CD4-positive, alpha-beta T cell (primary cell): ENCODE results near the gene CISH. TPM values are rescaled to one million over a fixed set of nuclear protein-coding genes. Genes with fewer than 3 reads are reported as not detected.

Source experiments
- ATAC-seq: fragments of 200-7000 bp; cut with Tn5 transposase; one replicate; pipeline ENCODE4 v1.10.0; 2022; ENCODE audit warnings: mild to moderate bottlenecking; ENCODE audit not compliant: poor library complexity
- CTCF ChIA-PET: fragments of 350-600 bp; sonication (Branson Sonifier 250); formaldehyde crosslinking; loops from one replicate; lab custom pipeline; 2021; ENCODE audit warnings: antibody characterized with exemption, inconsistent platforms; lab: Charles Lee
- POLR2A ChIA-PET: fragments of 350-600 bp; sonication (Branson Sonifier 250); formaldehyde crosslinking; loops from one replicate; lab custom pipeline; 2021; ENCODE audit warnings: antibody characterized with exemption, inconsistent platforms; lab: Charles Lee
- DNase-seq, 14 experiments: peaks; one replicate each; pipeline ENCODE4 v3.0.0-alpha.2; 2013 to 2020; ENCODE audit warnings: mixed read lengths in 2 of 14
- H3K27ac ChIP-seq, 2 donors: one replicate each; pipeline versions ENCODE4 v1.5.1 to v1.7.0; 2013; ENCODE audit warnings: low read length in 2 of 2, low read depth in 1 of 2, mild to moderate bottlenecking in 1 of 2
- H3K27me3 ChIP-seq, 2 experiments: 1 replicate in 1 of 2; 2 replicates in 1 of 2; pipeline versions ENCODE4 v1.6.1 to v1.7.0; 2013; ENCODE audit warnings: low read length in 2 of 2, control low read depth in 1 of 2, mild to moderate bottlenecking in 1 of 2, moderate library complexity in 1 of 2; ENCODE audit not compliant: insufficient read depth in 2 of 2, control insufficient read depth in 1 of 2
- H3K36me3 ChIP-seq: one replicate; pipeline ENCODE4 v1.6.1; 2013; ENCODE audit warnings: low read length, control low read depth; ENCODE audit not compliant: insufficient read depth
- H3K4me1 ChIP-seq: one replicate; pipeline ENCODE4 v1.6.1; 2013; ENCODE audit warnings: low read length, control low read depth; ENCODE audit not compliant: insufficient read depth
- H3K4me3 ChIP-seq: one replicate; pipeline ENCODE4 v1.5.1; 2013; ENCODE audit warnings: mild to moderate bottlenecking, low read length, moderate library complexity
- H3K9me3 ChIP-seq, 2 experiments: 1 replicate in 1 of 2; 2 replicates in 1 of 2; pipeline versions ENCODE4 v1.6.1 to v1.7.0; 2013; ENCODE audit warnings: low read length in 2 of 2, mild to moderate bottlenecking in 2 of 2, control low read depth in 1 of 2, moderate library complexity in 1 of 2; ENCODE audit not compliant: control insufficient read depth in 1 of 2, insufficient read depth in 1 of 2
- H3K27ac Mint-ChIP-seq: one replicate; pipeline ENCODE4 v1.8.0; 2020; ENCODE audit warnings: mixed read lengths
- H3K27me3 Mint-ChIP-seq: one replicate; pipeline ENCODE4 v1.8.0; 2021; ENCODE audit warnings: mixed read lengths
- H3K36me3 Mint-ChIP-seq: one replicate; pipeline ENCODE4 v1.8.0; 2021; ENCODE audit warnings: low read depth, mixed read lengths
- H3K4me1 Mint-ChIP-seq: one replicate; pipeline ENCODE4 v1.8.0; 2021; ENCODE audit warnings: low read depth, mixed read lengths
- H3K4me3 Mint-ChIP-seq: one replicate; pipeline ENCODE4 v1.8.0; 2020; ENCODE audit warnings: mild to moderate bottlenecking, mixed read lengths
- H3K9me3 Mint-ChIP-seq: one replicate; pipeline ENCODE4 v1.8.0; 2020; ENCODE audit warnings: mixed read lengths
- CTCF ChIP-seq: fragments of 200-600 bp; IDR thresholded peaks from one replicate; pipeline ENCODE4 v1.8.0; 2022; ENCODE audit warnings: antibody characterized with exemption, mild to moderate bottlenecking
- intact Hi-C, 2 experiments: fragments of 100-400 bp; cut with DNase I in 1 of 2; cut with micrococcal nuclease in 1 of 2; formaldehyde crosslinking; loops; one replicate each; pipeline versions ENCODE4 v1.15.1 to v1.9.0; 2023 to 2025; cut with DNase I, micrococcal nuclease
- total RNA-seq, 174 experiments: library from RNA in 2 of 174; stranded (reverse) in 2 of 174; gene quantifications; one replicate each; pipeline ENCODE4 v1.2.3 and lab custom pipeline; 2021 to 2026

Gene CISH
- total RNA-seq, 2 experiments from 2014 or later, result 3.5 to 3.7 TPM

GRCh38 chr3:50620420-50620819 lies 8.8 kb upstream of the CISH start:
- CTCF ChIA-PET, result interaction anchor here (0.6 to 3.3 kb wide), 3 partner anchors 29 to 60 kb away, joined by 3 to 8 read pairs (median 3); no protein-coding TSS in a partner anchor
- POLR2A ChIA-PET, result interaction anchor here (0.8 to 20.8 kb wide), 5 partner anchors 10 to 48 kb away, joined by 3 to 446 read pairs (median 5); partner anchors contain the start of genes C3orf18 and HEMK1
- ATAC-seq, result no peak
- Histone ChIP-seq H3K9me3 (no peaks in the 10 kb centered on the region), H3K27ac (peak overlapping the region; percentile 37 to 72), H3K27me3 (no peaks in the 10 kb centered on the region), H3K4me1 (peaks cover 93% of the 10 kb centered on the region), H3K4me3 (peak overlapping the region; percentile 93), H3K36me3 (peaks cover 16% of the 10 kb centered on the region)
- TF ChIP-seq CTCF, result no peak
- peak overlapping the region; percentile 84 for H3K27ac Mint-ChIP-seq
- peaks cover 3% of the 10 kb centered on the region for H3K36me3 Mint-ChIP-seq
- peak in 3 of 14 experiments; percentile 36 to 66 (median 54) for DNase-seq
- H3K9me3 Mint-ChIP-seq, result no peaks in the 10 kb centered on the region
- H3K4me3 Mint-ChIP-seq, result peak overlapping the region; percentile 92
- peaks cover 77% of the 10 kb centered on the region for H3K4me1 Mint-ChIP-seq
- intact Hi-C loops, result loop anchor here in 1 of 2 experiments (5.0 kb wide), 1 partner anchor 1067 kb away; no protein-coding TSS in a partner anchor
- H3K27me3 Mint-ChIP-seq, result no peaks in the 10 kb centered on the region

GRCh38 chr3:50617911-50618481 lies 6.4 kb upstream of the CISH start:
- Mint-ChIP-seq H3K27ac (peak overlapping the region; percentile 84), H3K9me3 (no peaks in the 10 kb centered on the region), H3K4me1 (peaks cover 64% of the 10 kb centered on the region), H3K27me3 (no peaks in the 10 kb centered on the region), H3K36me3 (peaks cover 3% of the 10 kb centered on the region), H3K4me3 (peak overlapping the region; percentile 92)
- CTCF ChIA-PET, result interaction anchor here (0.6 to 4.9 kb wide), 4 partner anchors 14 to 45 kb away, joined by 3 to 60 read pairs (median 6); no protein-coding TSS in a partner anchor
- Histone ChIP-seq H3K27me3 (no peaks in the 10 kb centered on the region), H3K4me3 (peak overlapping the region; percentile 93), H3K36me3 (peaks cover 13% of the 10 kb centered on the region), H3K4me1 (peaks cover 87% of the 10 kb centered on the region), H3K27ac (peak overlapping the region; percentile 71 to 73), H3K9me3 (no peaks in the 10 kb centered on the region)
- POLR2A ChIA-PET, result interaction anchor here (1.4 to 20.8 kb wide), 7 partner anchors 11 to 767 kb away, joined by 3 to 446 read pairs (median 10); partner anchors contain the start of genes C3orf18, CYB561D2, HEMK1 and MANF
- ATAC-seq (no peak), DNase-seq (peak in 2 of 14 experiments; percentile 37 to 46)
- intact Hi-C loops, result loop anchor here (2.0 to 10.0 kb wide), 12 partner anchors 57 to 1184 kb away; partner anchors contain the start of genes MANF (in 2 of the 2), DCAF1 (in 1 of the 2) and DOCK3 (in 1 of the 2)
- TF ChIP-seq CTCF, result no peak

- DNase-seq (peak in 5 of 14 experiments; percentile 32 to 50 (median 43)), ATAC-seq (peak; percentile 4)
- ChIA-PET CTCF (interaction anchor here (0.6 to 9.7 kb wide), 16 partner anchors 15 to 1183 kb away, joined by 3 to 234 read pairs (median 6); partner anchors contain the start of genes C3orf18, HEMK1 and MANF), POLR2A (interaction anchor here (0.6 to 20.8 kb wide), 18 partner anchors 9 to 883 kb away, joined by 3 to 446 read pairs (median 5); partner anchors contain the start of genes C3orf18, CYB561D2, DCAF1 and HEMK1)
- intact Hi-C loops, result loop anchor here (2.0 to 10.0 kb wide), 12 partner anchors 58 to 1185 kb away; partner anchors contain the start of genes MANF (in 2 of the 2), DCAF1 (in 1 of the 2) and DOCK3 (in 1 of the 2)
- peak within 1 kb of the TSS; percentile 84 for H3K27ac Mint-ChIP-seq
- no peaks in the 10 kb centered on the region for H3K27me3 Mint-ChIP-seq
- H3K27me3 ChIP-seq, result no peaks in the 10 kb centered on the region
- peaks cover 64% of the 10 kb centered on the region for H3K4me1 Mint-ChIP-seq
- peaks cover 3% of the 10 kb centered on the region for H3K36me3 Mint-ChIP-seq
- no peak for TF ChIP-seq CTCF
- peaks cover 6% of the 10 kb centered on the region for H3K36me3 ChIP-seq
- peaks cover 87% of the 10 kb centered on the region for H3K4me1 ChIP-seq
- peak within 1 kb of the TSS; percentile 93 for H3K4me3 ChIP-seq
- no peaks in the 10 kb centered on the region for H3K9me3 Mint-ChIP-seq
- peak within 1 kb of the TSS; percentile 92 for H3K4me3 Mint-ChIP-seq
- peak within 1 kb of the TSS; percentile 73 to 79 for H3K27ac ChIP-seq
- no peaks in the 10 kb centered on the region for H3K9me3 ChIP-seq
These were observed 5.7 kb upstream of the CISH start, which contains the start of gene MAPKAPK3 for GRCh38 chr3:50617096-50617791. TSS of gene MAPKAPK3 (plus strand) at chr3:50617151. CDS start at chr3:50617566, 415 bp downstream.
